Smooth muscle cell (in vitro differentiated cells): ENCODE data around the gene DCTPP1. TPM values are rescaled to one million over a fixed set of nuclear protein-coding genes. Genes with fewer than 3 reads are reported as not detected.
A peak's percentile ranks its signal among the peaks of the same experiment; 100 is the strongest.

Source experiments
- DNase-seq: peaks from one replicate; lab custom pipeline; 2025; ENCODE audit not compliant: unreplicated experiment; lab: John Stamatoyannopoulos, UW
- H2AFZ ChIP-seq: fragments of 200-600 bp; sonication (generic); 2 replicates; pipeline ENCODE4 v1.6.0; 2016; ENCODE audit warnings: antibody characterized with exemption, low read depth, mild to moderate bottlenecking
- H3F3A ChIP-seq: fragments of 200-600 bp; sonication (generic); 2 replicates; pipeline ENCODE4 v1.6.0; 2017; ENCODE audit warnings: antibody characterized with exemption, low read depth
- H3K27ac ChIP-seq: fragments of 200-600 bp; sonication (generic); 2 replicates; pipeline ENCODE4 v1.5.1; 2016; ENCODE audit warnings: low read depth, mild to moderate bottlenecking
- H3K27me3 ChIP-seq: fragments of 200-600 bp; sonication (generic); 2 replicates; pipeline ENCODE4 v1.6.1; 2016; ENCODE audit warnings: low read depth, mild to moderate bottlenecking
- H3K36me3 ChIP-seq: fragments of 200-600 bp; sonication (generic); 2 replicates; pipeline ENCODE4 v1.5.1; 2016; ENCODE audit warnings: low read depth
- H3K4me1 ChIP-seq: fragments of 200-600 bp; sonication (generic); 2 replicates; pipeline ENCODE4 v1.5.1; 2016; ENCODE audit warnings: low read depth
- H3K4me2 ChIP-seq: fragments of 200-600 bp; sonication (generic); 2 replicates; pipeline ENCODE4 v1.6.0; 2016; ENCODE audit warnings: mild to moderate bottlenecking
- H3K4me3 ChIP-seq: fragments of 200-600 bp; sonication (generic); 2 replicates; pipeline ENCODE4 v1.5.1; 2016; ENCODE audit warnings: mild to moderate bottlenecking
- H3K79me2 ChIP-seq: fragments of 200-600 bp; sonication (generic); 2 replicates; pipeline ENCODE4 v1.6.0; 2016; ENCODE audit warnings: low read depth, mild to moderate bottlenecking
- H3K9ac ChIP-seq: fragments of 200-600 bp; sonication (generic); 2 replicates; pipeline ENCODE4 v1.6.0; 2016; ENCODE audit warnings: low read depth
- H3K9me3 ChIP-seq: fragments of 200-600 bp; sonication (generic); replicated peaks from 2 replicates; pipeline ENCODE4 v1.5.1; 2016; ENCODE audit warnings: low read depth
- H4K20me1 ChIP-seq: fragments of 200-600 bp; sonication (generic); 2 replicates; pipeline ENCODE4 v1.6.0; 2016; ENCODE audit warnings: low read depth
- WGBS: methylation state at CpG from one replicate; pipeline ENCODE4 v1.1.7; 2016; ENCODE audit warnings: low lambda C conversion rate; 5-methylcytosine and 5-hydroxymethylcytosine counted together
- polyA plus RNA-seq: library from polyadenylated mRNA; unstranded; fragments of >200 nt; fragmentation: Nextera tagmentation; extraction: Ambion mirVana; gene quantifications from 2 replicates; pipeline ENCODE4 v1.2.1, GENCODE V29; 2016
- total RNA-seq: library from RNA; depleted of rRNA; stranded (reverse); fragments of >200 nt; gene quantifications from 2 replicates; pipeline ENCODE4 v1.2.3, GENCODE V29; 2014
- TF ChIP-seq, protein P1 (sequence below): fragments of 200-600 bp; sonication (generic); IDR thresholded peaks from 2 replicates; pipeline ENCODE4 v1.5.1; 2017; ENCODE audit warnings: borderline replicate concordance, mild to moderate bottlenecking, antibody characterized with exemption; ENCODE audit not compliant: insufficient read depth, poor library complexity, severe bottlenecking

DCTPP1 gene
- total and polyA plus RNA-seq, 2 experiments from 2014 or later = 18.4 to 37.8 TPM

DNA sequence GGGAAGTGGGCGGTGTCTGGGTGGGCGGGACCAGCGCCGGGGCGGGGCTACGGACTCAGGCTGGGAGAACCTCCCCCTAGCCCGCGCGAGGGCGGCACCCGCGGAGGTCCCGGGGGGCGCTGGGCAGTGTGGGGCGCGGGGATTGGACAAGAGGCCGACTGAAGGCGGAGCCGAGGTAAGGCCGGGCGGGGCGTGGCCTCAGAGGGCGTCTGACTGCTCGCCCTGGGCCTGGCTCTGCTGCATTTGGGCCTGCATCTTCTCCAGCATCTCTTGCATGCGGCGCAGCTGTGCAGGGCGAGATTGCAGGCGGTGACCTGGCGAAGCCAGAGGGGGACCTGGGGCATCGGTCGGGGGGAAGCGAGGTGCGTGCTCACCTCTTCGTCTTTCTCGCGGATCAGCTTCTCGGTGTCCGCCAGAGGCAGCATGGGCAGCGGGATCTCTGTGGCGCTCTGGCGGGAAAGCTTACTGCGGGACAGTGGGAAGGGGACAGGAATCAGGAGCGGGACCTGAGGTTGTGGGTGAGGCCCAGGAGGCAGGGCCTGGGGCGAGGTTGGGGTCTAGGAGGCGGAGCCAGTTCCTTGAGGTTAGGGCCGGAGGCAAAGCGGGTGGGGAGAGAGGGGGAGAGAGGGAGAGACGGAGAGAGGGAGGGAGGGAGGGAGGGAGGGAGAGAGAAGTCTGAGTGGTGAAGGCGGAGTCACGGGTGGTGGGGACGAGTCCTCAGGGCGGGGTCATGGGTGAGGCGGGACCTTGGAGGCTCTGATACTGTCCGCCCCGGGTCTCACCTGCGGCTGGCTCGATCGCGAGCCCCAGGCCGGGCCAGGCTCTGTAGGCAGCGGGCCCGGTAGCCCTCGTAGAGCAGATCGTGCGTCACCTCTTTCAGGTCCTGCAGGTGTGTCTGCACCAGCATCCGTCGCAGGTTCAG lies 51.3 kb downstream of the DCTPP1 start:
- H3K79me2 ChIP-seq = no peaks in the 10 kb centered on the region
- H4K20me1 ChIP-seq = peaks cover 5% of the 10 kb centered on the region
- no peaks in the 10 kb centered on the region for H3K36me3 ChIP-seq
- H3K4me1 ChIP-seq = peaks cover 14% of the 10 kb centered on the region
- H3K9ac ChIP-seq = peak overlapping the region; percentile 96
- no peaks in the 10 kb centered on the region for H3K9me3 ChIP-seq
- TF ChIP-seq, protein P1, sequence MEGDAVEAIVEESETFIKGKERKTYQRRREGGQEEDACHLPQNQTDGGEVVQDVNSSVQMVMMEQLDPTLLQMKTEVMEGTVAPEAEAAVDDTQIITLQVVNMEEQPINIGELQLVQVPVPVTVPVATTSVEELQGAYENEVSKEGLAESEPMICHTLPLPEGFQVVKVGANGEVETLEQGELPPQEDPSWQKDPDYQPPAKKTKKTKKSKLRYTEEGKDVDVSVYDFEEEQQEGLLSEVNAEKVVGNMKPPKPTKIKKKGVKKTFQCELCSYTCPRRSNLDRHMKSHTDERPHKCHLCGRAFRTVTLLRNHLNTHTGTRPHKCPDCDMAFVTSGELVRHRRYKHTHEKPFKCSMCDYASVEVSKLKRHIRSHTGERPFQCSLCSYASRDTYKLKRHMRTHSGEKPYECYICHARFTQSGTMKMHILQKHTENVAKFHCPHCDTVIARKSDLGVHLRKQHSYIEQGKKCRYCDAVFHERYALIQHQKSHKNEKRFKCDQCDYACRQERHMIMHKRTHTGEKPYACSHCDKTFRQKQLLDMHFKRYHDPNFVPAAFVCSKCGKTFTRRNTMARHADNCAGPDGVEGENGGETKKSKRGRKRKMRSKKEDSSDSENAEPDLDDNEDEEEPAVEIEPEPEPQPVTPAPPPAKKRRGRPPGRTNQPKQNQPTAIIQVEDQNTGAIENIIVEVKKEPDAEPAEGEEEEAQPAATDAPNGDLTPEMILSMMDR = peak; percentile 16
- H3K4me3 ChIP-seq = peak overlapping the region; percentile 67
- peak; percentile 97 for DNase-seq
- WGBS = under 1% methylated on average over 47 of the region's 67 CpGs
- H3K27ac ChIP-seq = peak overlapping the region; percentile 99
- H3F3A ChIP-seq = no peaks in the 10 kb centered on the region
- H3K27me3 ChIP-seq = no peaks in the 10 kb centered on the region
- H2AFZ ChIP-seq = no peak overlapping the region
- peak overlapping the region; percentile 95 for H3K4me2 ChIP-seq

DNA sequence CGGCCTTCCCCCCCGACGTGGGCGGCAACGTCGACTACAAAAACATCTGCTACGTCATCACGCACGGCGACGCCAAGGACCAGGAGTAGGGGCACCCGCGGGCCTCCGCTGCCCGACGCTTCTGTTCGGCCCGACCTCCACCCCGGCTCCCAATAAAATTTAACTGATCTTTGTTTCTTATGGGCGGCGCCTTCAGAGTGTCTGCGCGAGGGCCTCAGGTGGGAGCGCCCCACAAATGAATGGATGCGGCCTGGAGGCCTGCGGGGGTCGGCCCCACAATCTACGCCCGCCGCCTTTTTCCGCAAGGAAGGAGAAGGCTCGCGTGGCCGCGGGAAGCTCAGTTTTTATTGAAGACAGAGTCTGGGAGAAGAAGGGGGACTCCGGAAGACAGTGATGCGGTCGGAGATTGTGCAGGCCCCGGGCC lies 52.0 kb downstream of the DCTPP1 start:
- Histone ChIP-seq H3K27ac (peak overlapping the region; percentile 99), H4K20me1 (peaks cover 5% of the 10 kb centered on the region), H3K36me3 (no peaks in the 10 kb centered on the region), H3K4me1 (peaks cover 14% of the 10 kb centered on the region), H3K27me3 (no peaks in the 10 kb centered on the region), H3K4me2 (peak overlapping the region; percentile 95), H2AFZ (peak overlapping the region; percentile 89), H3K4me3 (peak overlapping the region; percentile 67), H3F3A (no peaks in the 10 kb centered on the region), H3K79me2 (no peaks in the 10 kb centered on the region), H3K9ac (peak overlapping the region; percentile 96), H3K9me3 (no peaks in the 10 kb centered on the region)
- WGBS = under 1% methylated on average over 35 of the region's 39 CpGs
- TF ChIP-seq, protein P1 = no peak
- DNase-seq = peak; percentile 82

DNA sequence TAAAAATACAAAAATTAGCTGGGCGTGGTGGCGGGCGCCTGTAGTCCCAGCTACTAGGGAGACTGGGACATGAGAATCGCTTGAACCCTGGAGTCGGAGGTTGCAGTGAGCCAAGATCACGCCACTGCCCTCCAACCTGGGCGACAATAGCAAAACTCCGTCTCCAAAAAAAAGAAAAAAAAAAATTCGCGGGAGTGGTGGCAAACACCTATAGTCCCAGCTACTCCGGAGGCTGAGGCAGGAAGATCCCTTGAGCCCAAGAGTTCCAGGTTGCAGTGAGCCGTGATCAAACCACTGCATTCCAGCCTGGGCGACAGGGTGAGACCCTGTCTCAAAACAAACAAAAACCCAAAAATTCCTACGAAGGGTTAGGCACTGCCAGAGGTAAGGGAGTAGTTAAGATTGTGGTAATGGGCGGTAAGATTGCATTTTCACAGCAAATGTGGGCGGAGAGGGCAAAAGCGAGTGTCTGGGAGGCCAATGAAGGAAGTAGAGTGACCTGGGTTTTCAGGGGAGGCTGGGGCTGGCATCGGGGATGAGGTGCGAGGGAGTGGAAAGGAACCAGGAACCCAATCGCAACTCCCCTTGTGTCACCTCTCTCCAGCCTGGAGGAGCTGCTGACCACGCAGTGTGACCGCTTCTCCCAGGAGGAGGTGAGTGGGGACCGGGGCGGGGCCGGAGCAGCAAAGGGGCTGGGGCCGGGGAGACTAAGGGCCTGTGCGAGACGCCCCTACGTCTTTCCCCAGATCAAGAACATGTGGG lies 52.6 kb downstream of the DCTPP1 start:
- Histone ChIP-seq H3K27ac (peak overlapping the region; percentile 99), H3K4me3 (peak overlapping the region; percentile 67), H3K27me3 (no peaks in the 10 kb centered on the region), H3K4me2 (peak overlapping the region; percentile 95), H3F3A (no peaks in the 10 kb centered on the region), H2AFZ (peak overlapping the region; percentile 89), H3K9me3 (no peaks in the 10 kb centered on the region), H3K4me1 (peaks cover 14% of the 10 kb centered on the region), H4K20me1 (peaks cover 5% of the 10 kb centered on the region), H3K36me3 (no peaks in the 10 kb centered on the region), H3K9ac (peak overlapping the region; percentile 96), H3K79me2 (no peaks in the 10 kb centered on the region)
- no peak for DNase-seq
- WGBS = 49% methylated on average over 22 of the region's 29 CpGs
- TF ChIP-seq, protein P1 = no peak
